Body of pancreas (tissue), 4 donors: ENCODE data around the gene ACTL8. TPM values are rescaled to one million over a fixed set of nuclear protein-coding genes. Genes with fewer than 3 reads are reported as not detected.

ENCODE experiments used
- ATAC-seq: fragments of 150-250 bp; one replicate; pipeline ENCODE4 v1.9.1; 2016
- DNase-seq, 4 donors: peaks; one replicate each; pipeline ENCODE4 v3.0.0-alpha.2; 2019
- H3K27ac ChIP-seq, 4 donors: fragments of 200-600 bp; sonication (generic); 1 replicate in 3 of 4; 2 replicates in 1 of 4; pipeline versions ENCODE4 v1.5.1 to v1.6.1; 2016 to 2019; ENCODE audit warnings: mild to moderate bottlenecking in 1 of 4, mixed read lengths in 1 of 4, moderate library complexity in 1 of 4
- H3K27me3 ChIP-seq, 2 donors: fragments of 200-600 bp; sonication (generic); one replicate each; pipeline ENCODE4 v1.6.0; 2016; ENCODE audit warnings: mild to moderate bottlenecking in 1 of 2
- H3K36me3 ChIP-seq, 2 donors: fragments of 200-600 bp; sonication (generic); replicated peaks in 1 of 2; 2 replicates each; pipeline ENCODE4 v1.5.1; 2016; ENCODE audit warnings: low read depth in 2 of 2; ENCODE audit not compliant: insufficient read depth in 1 of 2
- H3K4me1 ChIP-seq: fragments of 200-600 bp; sonication (generic); one replicate; pipeline ENCODE4 v1.6.0; 2016
- H3K4me3 ChIP-seq, 2 donors: fragments of 200-600 bp; sonication (generic); 1 replicate in 1 of 2; 2 replicates in 1 of 2; pipeline ENCODE4 v1.5.1; 2016 to 2019
- H3K9me3 ChIP-seq, 3 donors: fragments of 200-600 bp; sonication (generic); 1 replicate in 2 of 3; 2 replicates in 1 of 3; pipeline ENCODE4 v1.5.1; 2016
- CTCF ChIP-seq, 7 experiments: fragments of 450-650 bp in 4 of 7; fragments of 200-600 bp in 3 of 7; sonication (generic) in 3 of 7; IDR thresholded peaks; one replicate each; pipeline ENCODE4 v1.5.1; 2016 to 2019; ENCODE audit warnings: antibody characterized with exemption in 7 of 7
- POLR2A ChIP-seq, 3 donors: fragments of 450-650 bp; IDR thresholded peaks; one replicate each; pipeline ENCODE4 v1.6.1; 2016; ENCODE audit warnings: antibody characterized with exemption in 3 of 3, mild to moderate bottlenecking in 2 of 3
- WGBS, 2 donors: methylation state at CpG; one replicate each; pipeline ENCODE4 v1.1.5; 2017; 5-methylcytosine and 5-hydroxymethylcytosine counted together
- intact Hi-C: fragments of 100-400 bp; cut with DNase I; formaldehyde crosslinking; loops from one replicate; pipeline ENCODE4 v1.15.1; 2023
- total RNA-seq, 2 donors: library from RNA; depleted of rRNA; stranded (reverse); fragments of >200 nt; gene quantifications; one replicate each; pipeline ENCODE4 v1.1.0, GENCODE V29; 2016

The ACTL8 gene
- total RNA-seq, 2 donors from 2014 or later: not detected

- TF ChIP-seq POLR2A (IDR thresholded peaks at IDR 0.05): no peak
- TF ChIP-seq CTCF (IDR thresholded peaks at IDR 0.05): no peak
- Histone ChIP-seq H3K27ac (no peak overlapping the region), H3K4me3 (no peak overlapping the region), H3K9me3 (no peaks in the 10 kb centered on the region), H3K4me1 (no peaks in the 10 kb centered on the region), H3K27me3 (no peaks in the 10 kb centered on the region), H3K36me3 (no peaks in the 10 kb centered on the region)
- intact Hi-C loops: no loop called here
- WGBS, 2 donors: 55 to 63% methylated on average over 3 to 6 of the region's 6 CpGs
- ATAC-seq (no peak), DNase-seq (no peak)
Measured at GRCh38 chr1:17723684-17724083, 31.4 kb upstream of the ACTL8 start.

- Histone ChIP-seq H3K36me3 (no peaks in the 10 kb centered on the region), H3K4me3 (no peak overlapping the region), H3K27ac (no peak overlapping the region), H3K4me1 (no peaks in the 10 kb centered on the region), H3K27me3 (no peaks in the 10 kb centered on the region), H3K9me3 (no peaks in the 10 kb centered on the region)
- intact Hi-C loops: no loop called here
- 70 to 77% methylated on average over 4 to 6 of the region's 6 CpGs for WGBS, 2 donors
- DNase-seq (no peak), ATAC-seq (no peak)
- TF ChIP-seq POLR2A (IDR thresholded peaks at IDR 0.05) (no peak), CTCF (IDR thresholded peaks at IDR 0.05) (no peak)
Measured at GRCh38 chr1:17724150-17724549, 31.0 kb upstream of the ACTL8 start.

- no peak for TF ChIP-seq CTCF (IDR thresholded peaks at IDR 0.05)
- no peak for TF ChIP-seq POLR2A (IDR thresholded peaks at IDR 0.05)
- no peaks in the 10 kb centered on the region for H3K27me3 ChIP-seq
- DNase-seq (no peak), ATAC-seq (no peak)
- no peaks in the 10 kb centered on the region for H3K9me3 ChIP-seq
- H3K27ac ChIP-seq: no peak overlapping the region
- H3K4me3 ChIP-seq: no peak overlapping the region
- intact Hi-C loops: no loop called here
- H3K36me3 ChIP-seq: no peaks in the 10 kb centered on the region
- no peaks in the 10 kb centered on the region for H3K4me1 ChIP-seq
- WGBS, 2 donors: 88% methylated on average over 7 to 9 of the region's 9 CpGs
Measured at GRCh38 chr1:17725084-17725719, 29.9 kb upstream of the ACTL8 start.

DNA sequence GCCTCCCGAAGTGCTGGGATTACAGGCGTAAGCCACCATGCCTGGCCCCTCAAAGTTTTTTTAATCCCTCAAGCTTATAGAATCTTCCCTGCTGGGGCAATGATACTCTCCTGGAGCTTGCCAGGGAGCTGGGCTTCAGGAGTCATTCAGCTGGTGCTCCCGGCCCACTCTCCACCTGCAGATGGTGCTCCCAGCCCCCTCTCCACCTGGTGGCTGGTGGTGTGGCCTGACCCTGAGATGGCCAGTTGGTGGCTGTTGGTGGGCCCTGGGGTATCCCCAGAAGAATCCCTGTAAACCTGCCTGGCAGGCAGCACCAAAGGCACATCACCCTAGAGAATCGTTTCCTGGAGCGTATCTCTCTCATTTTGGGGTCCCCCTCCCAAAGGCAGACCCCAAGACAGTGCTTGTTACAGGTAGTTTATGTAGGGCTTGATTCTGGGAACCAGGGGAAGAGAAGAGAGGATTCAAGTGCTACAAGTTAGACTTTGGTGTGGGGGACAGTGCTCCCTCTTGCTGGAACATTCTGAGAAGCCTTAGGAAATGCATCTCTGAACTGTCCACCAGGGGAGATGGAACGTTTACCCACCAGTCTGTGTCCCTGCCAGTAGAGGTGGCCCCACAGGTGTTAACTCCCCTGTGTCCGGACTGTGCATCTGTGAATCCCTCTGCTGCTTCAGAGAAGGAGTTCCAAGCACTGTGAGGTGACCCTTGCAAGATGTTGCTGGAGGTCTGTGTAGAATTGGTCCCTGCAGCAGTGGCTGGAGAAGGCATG, 29.1 kb upstream of the ACTL8 start:
- intact Hi-C loops: no loop called here

More for the DNA sequence above, 29.1 kb upstream of the ACTL8 start:
- H3K27ac ChIP-seq: no peak overlapping the region
- no peaks in the 10 kb centered on the region for H3K4me1 ChIP-seq
- no peaks in the 10 kb centered on the region for H3K36me3 ChIP-seq
- no peak overlapping the region for H3K4me3 ChIP-seq
- DNase-seq (no peak), ATAC-seq (no peak)
- TF ChIP-seq CTCF (IDR thresholded peaks at IDR 0.05) (no peak), POLR2A (IDR thresholded peaks at IDR 0.05) (no peak)
- H3K27me3 ChIP-seq: no peaks in the 10 kb centered on the region
- WGBS, 2 donors: 48 to 68% methylated on average over 2 to 7 of the region's 7 CpGs
- H3K9me3 ChIP-seq: no peaks in the 10 kb centered on the region
